Measurements from ENCODE around the gene HMGXB4.

- no peak for TF ChIP-seq POLR2A (IDR thresholded peaks at IDR 0.05)
- TF ChIP-seq, protein P1, sequence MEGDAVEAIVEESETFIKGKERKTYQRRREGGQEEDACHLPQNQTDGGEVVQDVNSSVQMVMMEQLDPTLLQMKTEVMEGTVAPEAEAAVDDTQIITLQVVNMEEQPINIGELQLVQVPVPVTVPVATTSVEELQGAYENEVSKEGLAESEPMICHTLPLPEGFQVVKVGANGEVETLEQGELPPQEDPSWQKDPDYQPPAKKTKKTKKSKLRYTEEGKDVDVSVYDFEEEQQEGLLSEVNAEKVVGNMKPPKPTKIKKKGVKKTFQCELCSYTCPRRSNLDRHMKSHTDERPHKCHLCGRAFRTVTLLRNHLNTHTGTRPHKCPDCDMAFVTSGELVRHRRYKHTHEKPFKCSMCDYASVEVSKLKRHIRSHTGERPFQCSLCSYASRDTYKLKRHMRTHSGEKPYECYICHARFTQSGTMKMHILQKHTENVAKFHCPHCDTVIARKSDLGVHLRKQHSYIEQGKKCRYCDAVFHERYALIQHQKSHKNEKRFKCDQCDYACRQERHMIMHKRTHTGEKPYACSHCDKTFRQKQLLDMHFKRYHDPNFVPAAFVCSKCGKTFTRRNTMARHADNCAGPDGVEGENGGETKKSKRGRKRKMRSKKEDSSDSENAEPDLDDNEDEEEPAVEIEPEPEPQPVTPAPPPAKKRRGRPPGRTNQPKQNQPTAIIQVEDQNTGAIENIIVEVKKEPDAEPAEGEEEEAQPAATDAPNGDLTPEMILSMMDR (IDR thresholded peaks at IDR 0.05): no peak
Measured at GRCh38 chr22:35266277-35266676, 9.0 kb downstream of the HMGXB4 start.

Measured in testis (tissue), 2 donors.